ENCODE results near the gene TRH. TPM values are rescaled to one million over a fixed set of nuclear protein-coding genes. Genes with fewer than 3 reads are reported as not detected.

Gene TRH
- total and polyA plus RNA-seq, 2 of the 4 experiments (the other 2 are of a cell fraction) = not detected

Other genes with a start within 250 kb of the TRH start
- gene TMCC1, start 81.0 kb upstream of the TRH start, total RNA-seq (2012; rRNA removed) = 7.2 and 7.3 TPM in 2 replicates
- gene TMCC1, start 81.0 kb upstream of the TRH start, polyA plus RNA-seq (2012; rRNA removed) = 4.8 and 5.0 TPM in 2 replicates
- not detected in 2 replicates for gene ALG1L2, start 107.1 kb downstream of the TRH start, total RNA-seq (2012; rRNA removed)
- gene ALG1L2, start 107.1 kb downstream of the TRH start, polyA plus RNA-seq (2012; rRNA removed) = not detected in 2 replicates